Measurements from ENCODE around the gene MANEA.

Gene MANEA

GRCh38 chr6:95589067-95589466 is 11.7 kb downstream of the MANEA start:
- DNase-seq (ENCODE audit: low read depth) = no peak

- no peak for DNase-seq (ENCODE audit: low read depth)
Measured at GRCh38 chr6:95589826-95590570, 12.7 kb downstream of the MANEA start.

- DNase-seq (ENCODE audit: low read depth) = no peak
Measured at GRCh38 chr6:95593025-95593424, 15.7 kb downstream of the MANEA start.

GRCh38 chr6:95596021-95596420 is 18.7 kb downstream of the MANEA start:
- DNase-seq (ENCODE audit: low read depth) = no peak

GRCh38 chr6:95599706-95600105 is 22.4 kb downstream of the MANEA start:
- no peak for DNase-seq (ENCODE audit: low read depth)

GRCh38 chr6:95601133-95601532 is 23.8 kb downstream of the MANEA start:
- peak; percentile 81 for DNase-seq (ENCODE audit: low read depth)

- peak; percentile 47 for DNase-seq (ENCODE audit: low read depth)
Measured at GRCh38 chr6:95614094-95614493, 36.8 kb downstream of the MANEA start.

- peak; percentile 4 for DNase-seq (ENCODE audit: low read depth)
Measured at GRCh38 chr6:95629551-95629950, 52.2 kb downstream of the MANEA start.

- DNase-seq (ENCODE audit: low read depth) = no peak
Measured at GRCh38 chr6:95636552-95637431, 59.5 kb downstream of the MANEA start.

- no peak for DNase-seq (ENCODE audit: low read depth)
Measured at GRCh38 chr6:95648636-95649035, 71.3 kb downstream of the MANEA start.

- no peak for DNase-seq (ENCODE audit: low read depth)
Measured at GRCh38 chr6:95649451-95649850, 72.1 kb downstream of the MANEA start.

- DNase-seq (ENCODE audit: low read depth) = no peak
Measured at GRCh38 chr6:95654176-95654575, 76.8 kb downstream of the MANEA start.

GRCh38 chr6:95658886-95659285 is 81.6 kb downstream of the MANEA start:
- DNase-seq (ENCODE audit: low read depth) = no peak

All from iris pigment epithelial cell (primary cell).